Right lobe of liver (tissue), 4 donors: ENCODE results near the gene EDN1.

Experiments used
- CTCF ChIP-seq, 4 donors: fragments of 200-600 bp in 3 of 4; fragments of 450-650 bp in 1 of 4; IDR thresholded peaks; one replicate each; pipeline versions ENCODE4 v1.5.1 to v1.8.0; 2016 to 2022; ENCODE audit warnings: antibody characterized with exemption in 4 of 4, mild to moderate bottlenecking in 2 of 4
- POLR2A ChIP-seq: fragments of 450-650 bp; IDR thresholded peaks from one replicate; pipeline ENCODE4 v1.6.1; 2017; ENCODE audit warnings: antibody characterized with exemption, mild to moderate bottlenecking
- donor health status: DM: no; HTN: no; CAD: no.
- donor health status: DM: no; HTN: no; CAD: no.
- donor health status: DM: no; HTN: yes; CAD: no.

GRCh38 chr6:12294851-12295536 is 4.8 kb downstream of the EDN1 start:
- no peak for TF ChIP-seq POLR2A
- no peak for TF ChIP-seq CTCF (IDR thresholded peaks at IDR 0.05)
